ENCODE measurements around the gene LRRC8E.
A peak's percentile ranks its signal among the peaks of the same experiment; 100 is the strongest.

Gene LRRC8E

GRCh38 chr19:7933411-7933810 lies 45.1 kb downstream of the LRRC8E start:
- Histone ChIP-seq H3K36me3 (ENCODE audit: control insufficient read depth, insufficient read depth, low read length) (peaks cover 74% of the 10 kb centered on the region), H3K27me3 (replicated peaks; ENCODE audit: control insufficient read depth, insufficient read depth, low read length, poor library complexity, severe bottlenecking) (no peaks in the 10 kb centered on the region), H3K27ac (ENCODE audit: insufficient read depth, low read length, poor library complexity, severe bottlenecking) (no peak overlapping the region), H3K9me3 (ENCODE audit: control insufficient read depth, low read length) (no peaks in the 10 kb centered on the region), H3K4me3 (ENCODE audit: insufficient read depth, low read depth, low read length, poor library complexity, severe bottlenecking) (no peak overlapping the region), H3K4me1 (ENCODE audit: control insufficient read depth, insufficient read depth, low read length, poor library complexity, severe bottlenecking) (no peaks in the 10 kb centered on the region)
- DNase-seq, result no peak

GRCh38 chr19:7933828-7934725 lies 45.8 kb downstream of the LRRC8E start:
- Histone ChIP-seq H3K36me3 (ENCODE audit: control insufficient read depth, insufficient read depth, low read length) (peaks cover 77% of the 10 kb centered on the region), H3K27ac (ENCODE audit: insufficient read depth, low read length, poor library complexity, severe bottlenecking) (no peak overlapping the region), H3K4me3 (ENCODE audit: insufficient read depth, low read depth, low read length, poor library complexity, severe bottlenecking) (no peak overlapping the region), H3K27me3 (replicated peaks; ENCODE audit: control insufficient read depth, insufficient read depth, low read length, poor library complexity, severe bottlenecking) (no peaks in the 10 kb centered on the region), H3K9me3 (ENCODE audit: control insufficient read depth, low read length) (no peaks in the 10 kb centered on the region), H3K4me1 (ENCODE audit: control insufficient read depth, insufficient read depth, low read length, poor library complexity, severe bottlenecking) (no peaks in the 10 kb centered on the region)
- DNase-seq, result no peak

- no peak for DNase-seq
- Histone ChIP-seq H3K27ac (ENCODE audit: insufficient read depth, low read length, poor library complexity, severe bottlenecking) (no peak overlapping the region), H3K9me3 (ENCODE audit: control insufficient read depth, low read length) (no peaks in the 10 kb centered on the region), H3K4me3 (ENCODE audit: insufficient read depth, low read depth, low read length, poor library complexity, severe bottlenecking) (no peak overlapping the region), H3K36me3 (ENCODE audit: control insufficient read depth, insufficient read depth, low read length) (peaks cover 80% of the 10 kb centered on the region), H3K4me1 (ENCODE audit: control insufficient read depth, insufficient read depth, low read length, poor library complexity, severe bottlenecking) (no peaks in the 10 kb centered on the region), H3K27me3 (replicated peaks; ENCODE audit: control insufficient read depth, insufficient read depth, low read length, poor library complexity, severe bottlenecking) (no peaks in the 10 kb centered on the region)
Measured at GRCh38 chr19:7934766-7935165, 46.5 kb downstream of the LRRC8E start.

GRCh38 chr19:7940841-7941240 lies 52.5 kb downstream of the LRRC8E start:
- H3K27me3 ChIP-seq (replicated peaks; ENCODE audit: control insufficient read depth, insufficient read depth, low read length, poor library complexity, severe bottlenecking), result no peaks in the 10 kb centered on the region
- H3K9me3 ChIP-seq (ENCODE audit: control insufficient read depth, low read length), result no peaks in the 10 kb centered on the region
- H3K4me3 ChIP-seq (ENCODE audit: insufficient read depth, low read depth, low read length, poor library complexity, severe bottlenecking), result no peak overlapping the region
- peaks cover 7% of the 10 kb centered on the region for H3K4me1 ChIP-seq (ENCODE audit: control insufficient read depth, insufficient read depth, low read length, poor library complexity, severe bottlenecking)
- peaks cover 40% of the 10 kb centered on the region for H3K36me3 ChIP-seq (ENCODE audit: control insufficient read depth, insufficient read depth, low read length)
- no peak for DNase-seq
- no peak overlapping the region for H3K27ac ChIP-seq (ENCODE audit: insufficient read depth, low read length, poor library complexity, severe bottlenecking)

- no peak for DNase-seq
- Histone ChIP-seq H3K9me3 (ENCODE audit: control insufficient read depth, low read length) (no peaks in the 10 kb centered on the region), H3K4me3 (ENCODE audit: insufficient read depth, low read depth, low read length, poor library complexity, severe bottlenecking) (no peak overlapping the region), H3K27me3 (replicated peaks; ENCODE audit: control insufficient read depth, insufficient read depth, low read length, poor library complexity, severe bottlenecking) (no peaks in the 10 kb centered on the region), H3K36me3 (ENCODE audit: control insufficient read depth, insufficient read depth, low read length) (peaks cover 30% of the 10 kb centered on the region), H3K27ac (ENCODE audit: insufficient read depth, low read length, poor library complexity, severe bottlenecking) (no peak overlapping the region), H3K4me1 (ENCODE audit: control insufficient read depth, insufficient read depth, low read length, poor library complexity, severe bottlenecking) (peaks cover 7% of the 10 kb centered on the region)
Measured at GRCh38 chr19:7941895-7942596, 53.7 kb downstream of the LRRC8E start.

- DNase-seq, result no peak
Measured at GRCh38 chr19:7942981-7943443, 54.7 kb downstream of the LRRC8E start.

GRCh38 chr19:7943444-7944176 lies 55.3 kb downstream of the LRRC8E start, which contains the start of gene TIMM44:
TSS of gene TIMM44 (minus strand) at chr19:7943666. CDS start at chr19:7943651, 15 bp downstream.
- H3K36me3 ChIP-seq (ENCODE audit: control insufficient read depth, insufficient read depth, low read length), result peaks cover 20% of the 10 kb centered on the region
- peak; percentile 98 to 99 (median 99) for DNase-seq
- H3K4me3 ChIP-seq (ENCODE audit: insufficient read depth, low read depth, low read length, poor library complexity, severe bottlenecking), result peak within 1 kb of the TSS; percentile 76
- H3K9me3 ChIP-seq (ENCODE audit: control insufficient read depth, low read length), result no peaks in the 10 kb centered on the region
- H3K27ac ChIP-seq (ENCODE audit: insufficient read depth, low read length, poor library complexity, severe bottlenecking), result peak within 1 kb of the TSS; percentile 94
- no peaks in the 10 kb centered on the region for H3K27me3 ChIP-seq (replicated peaks; ENCODE audit: control insufficient read depth, insufficient read depth, low read length, poor library complexity, severe bottlenecking)
- peaks cover 7% of the 10 kb centered on the region for H3K4me1 ChIP-seq (ENCODE audit: control insufficient read depth, insufficient read depth, low read length, poor library complexity, severe bottlenecking)

More at GRCh38 chr19:7942981-7943443, 54.7 kb downstream of the LRRC8E start:
- peak overlapping the region; percentile 94 for H3K27ac ChIP-seq (ENCODE audit: insufficient read depth, low read length, poor library complexity, severe bottlenecking)
- peaks cover 20% of the 10 kb centered on the region for H3K36me3 ChIP-seq (ENCODE audit: control insufficient read depth, insufficient read depth, low read length)
- H3K4me1 ChIP-seq (ENCODE audit: control insufficient read depth, insufficient read depth, low read length, poor library complexity, severe bottlenecking), result peaks cover 7% of the 10 kb centered on the region
- H3K9me3 ChIP-seq (ENCODE audit: control insufficient read depth, low read length), result no peaks in the 10 kb centered on the region
- peak overlapping the region; percentile 76 for H3K4me3 ChIP-seq (ENCODE audit: insufficient read depth, low read depth, low read length, poor library complexity, severe bottlenecking)
- no peaks in the 10 kb centered on the region for H3K27me3 ChIP-seq (replicated peaks; ENCODE audit: control insufficient read depth, insufficient read depth, low read length, poor library complexity, severe bottlenecking)

GRCh38 chr19:7944177-7944761 lies 56.0 kb downstream of the LRRC8E start:
- no peaks in the 10 kb centered on the region for H3K27me3 ChIP-seq (replicated peaks; ENCODE audit: control insufficient read depth, insufficient read depth, low read length, poor library complexity, severe bottlenecking)
- H3K36me3 ChIP-seq (ENCODE audit: control insufficient read depth, insufficient read depth, low read length), result peaks cover 16% of the 10 kb centered on the region
- H3K9me3 ChIP-seq (ENCODE audit: control insufficient read depth, low read length), result no peaks in the 10 kb centered on the region
- H3K4me1 ChIP-seq (ENCODE audit: control insufficient read depth, insufficient read depth, low read length, poor library complexity, severe bottlenecking), result peaks cover 7% of the 10 kb centered on the region
- peak overlapping the region; percentile 57 for H3K4me3 ChIP-seq (ENCODE audit: insufficient read depth, low read depth, low read length, poor library complexity, severe bottlenecking)
- H3K27ac ChIP-seq (ENCODE audit: insufficient read depth, low read length, poor library complexity, severe bottlenecking), result peak overlapping the region; percentile 94
- peak; percentile 65 to 79 (median 68) for DNase-seq

- H3K4me1 ChIP-seq (ENCODE audit: control insufficient read depth, insufficient read depth, low read length, poor library complexity, severe bottlenecking), result peaks cover 1% of the 10 kb centered on the region
- DNase-seq, result no peak
- no peaks in the 10 kb centered on the region for H3K9me3 ChIP-seq (ENCODE audit: control insufficient read depth, low read length)
- H3K27ac ChIP-seq (ENCODE audit: insufficient read depth, low read length, poor library complexity, severe bottlenecking), result no peak overlapping the region
- no peaks in the 10 kb centered on the region for H3K27me3 ChIP-seq (replicated peaks; ENCODE audit: control insufficient read depth, insufficient read depth, low read length, poor library complexity, severe bottlenecking)
- no peaks in the 10 kb centered on the region for H3K36me3 ChIP-seq (ENCODE audit: control insufficient read depth, insufficient read depth, low read length)
- no peak overlapping the region for H3K4me3 ChIP-seq (ENCODE audit: insufficient read depth, low read depth, low read length, poor library complexity, severe bottlenecking)
Measured at GRCh38 chr19:7947939-7948338, 59.6 kb downstream of the LRRC8E start.
